Skeletal muscle satellite cell (primary cell): ENCODE measurements around the gene CCNG2.

ENCODE experiments used
- H3K27me3 ChIP-seq: 2 replicates; pipeline ENCODE4 v1.7.0; 2013; ENCODE audit warnings: low read length; ENCODE audit not compliant: control insufficient read depth, insufficient read depth
- H3K36me3 ChIP-seq: 2 replicates; pipeline ENCODE4 v1.7.0; 2013; ENCODE audit warnings: mild to moderate bottlenecking, control low read depth, low read length; ENCODE audit not compliant: insufficient read depth
- H3K4me1 ChIP-seq: 2 replicates; pipeline ENCODE4 v1.7.0; 2013; ENCODE audit warnings: low read length; ENCODE audit not compliant: control insufficient read depth, insufficient read depth
- H3K4me2 ChIP-seq: 2 replicates; pipeline ENCODE4 v1.7.0; 2013; ENCODE audit warnings: mild to moderate bottlenecking, low read length
- H3K4me3 ChIP-seq: 2 replicates; pipeline ENCODE4 v1.7.0; 2013; ENCODE audit warnings: low read length
- H3K9ac ChIP-seq: 2 replicates; pipeline ENCODE4 v1.7.0; 2013; ENCODE audit warnings: mild to moderate bottlenecking, low read depth, low read length, moderate library complexity
- H3K9me3 ChIP-seq: replicated peaks from 2 replicates; pipeline ENCODE4 v1.7.0; 2013; ENCODE audit warnings: mild to moderate bottlenecking, control low read depth, low read length

CCNG2 gene

GRCh38 chr4:77196866-77197265 is 39.9 kb downstream of the CCNG2 start:
- Histone ChIP-seq H3K4me1 (peaks cover 6% of the 10 kb centered on the region), H3K9ac (no peak overlapping the region), H3K9me3 (no peaks in the 10 kb centered on the region), H3K4me3 (no peak overlapping the region), H3K36me3 (no peaks in the 10 kb centered on the region), H3K27me3 (peaks cover 7% of the 10 kb centered on the region), H3K4me2 (no peak overlapping the region)

DNA sequence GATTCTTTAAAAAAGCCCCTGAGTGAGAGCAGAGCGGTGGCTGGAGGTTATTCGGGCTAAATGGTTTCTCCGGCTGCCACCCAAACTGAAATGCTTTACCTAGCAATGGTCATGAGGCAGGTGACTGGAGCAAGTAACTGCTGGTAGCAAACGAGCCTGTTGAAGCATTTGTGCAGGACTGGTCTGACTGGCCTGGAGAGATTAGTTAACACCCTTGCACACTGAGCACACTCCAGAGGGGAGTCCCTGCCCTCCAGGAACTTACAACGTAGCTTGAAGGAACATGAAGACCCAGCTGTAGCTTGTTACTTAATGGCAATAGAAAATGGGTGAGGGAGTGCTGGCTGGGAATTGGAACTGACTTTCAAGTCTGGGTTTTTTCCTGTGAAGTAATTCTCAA is 40.4 kb downstream of the CCNG2 start:
- no peak overlapping the region for H3K4me2 ChIP-seq
- no peaks in the 10 kb centered on the region for H3K36me3 ChIP-seq
- peaks cover 7% of the 10 kb centered on the region for H3K27me3 ChIP-seq
- no peak overlapping the region for H3K9ac ChIP-seq
- no peaks in the 10 kb centered on the region for H3K9me3 ChIP-seq
- H3K4me3 ChIP-seq: no peak overlapping the region
- H3K4me1 ChIP-seq: peaks cover 8% of the 10 kb centered on the region

DNA sequence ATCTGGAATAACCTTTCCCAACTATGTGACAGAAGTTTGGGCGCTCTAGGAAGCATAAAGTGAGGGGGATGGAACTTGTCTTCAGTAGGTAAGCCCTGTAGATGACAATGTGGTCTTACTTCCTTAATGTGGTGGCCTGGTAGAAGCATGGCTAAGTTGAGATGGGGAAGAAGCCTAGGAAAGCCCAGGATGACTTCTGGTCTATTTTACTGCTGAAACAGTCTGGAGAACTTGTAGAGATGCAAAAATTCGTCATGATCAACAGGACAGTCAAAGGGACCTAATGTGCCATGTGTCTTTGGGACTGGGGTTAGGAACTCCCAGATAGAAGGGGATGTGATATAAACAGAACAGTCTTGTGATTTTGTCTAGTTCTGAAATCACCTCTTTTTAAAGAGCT is 40.8 kb downstream of the CCNG2 start:
- Histone ChIP-seq H3K27me3 (peaks cover 7% of the 10 kb centered on the region), H3K4me2 (no peak overlapping the region), H3K9ac (no peak overlapping the region), H3K36me3 (no peaks in the 10 kb centered on the region), H3K4me3 (no peak overlapping the region), H3K4me1 (peaks cover 12% of the 10 kb centered on the region), H3K9me3 (no peaks in the 10 kb centered on the region)

GRCh38 chr4:77199276-77199675 is 42.3 kb downstream of the CCNG2 start:
- Histone ChIP-seq H3K4me3 (no peak overlapping the region), H3K36me3 (no peaks in the 10 kb centered on the region), H3K4me1 (peaks cover 19% of the 10 kb centered on the region), H3K4me2 (no peak overlapping the region), H3K9ac (no peak overlapping the region), H3K9me3 (no peaks in the 10 kb centered on the region), H3K27me3 (peaks cover 7% of the 10 kb centered on the region)

GRCh38 chr4:77199701-77200100 is 42.7 kb downstream of the CCNG2 start:
- no peak overlapping the region for H3K4me3 ChIP-seq
- H3K27me3 ChIP-seq: peaks cover 6% of the 10 kb centered on the region
- H3K4me2 ChIP-seq: no peak overlapping the region
- H3K36me3 ChIP-seq: no peaks in the 10 kb centered on the region
- no peaks in the 10 kb centered on the region for H3K9me3 ChIP-seq
- peaks cover 19% of the 10 kb centered on the region for H3K4me1 ChIP-seq
- H3K9ac ChIP-seq: no peak overlapping the region

GRCh38 chr4:77201343-77201742 is 44.3 kb downstream of the CCNG2 start:
- Histone ChIP-seq H3K27me3 (peaks cover 6% of the 10 kb centered on the region), H3K9ac (no peak overlapping the region), H3K36me3 (no peaks in the 10 kb centered on the region), H3K4me1 (peaks cover 19% of the 10 kb centered on the region), H3K4me2 (no peak overlapping the region), H3K9me3 (no peaks in the 10 kb centered on the region), H3K4me3 (no peak overlapping the region)

DNA sequence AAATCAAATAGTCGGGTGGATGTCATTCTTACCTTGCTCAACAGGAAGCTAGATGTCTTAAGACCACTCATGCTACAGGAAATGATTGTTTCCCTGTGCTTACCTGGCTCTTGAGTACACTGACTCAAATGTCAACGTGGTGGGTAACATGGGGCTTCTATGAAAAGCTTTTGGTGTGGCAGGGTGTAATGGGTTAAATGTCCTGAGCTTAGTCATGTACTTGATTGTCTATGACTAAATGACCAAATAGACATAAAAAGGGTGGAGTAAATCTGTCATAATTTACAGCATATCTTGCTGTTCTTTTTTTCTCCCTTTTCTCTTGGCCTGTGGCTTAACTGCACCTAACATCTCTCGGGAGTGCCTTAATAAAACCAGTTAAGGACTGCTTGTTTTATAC is 44.9 kb downstream of the CCNG2 start:
- Histone ChIP-seq H3K4me2 (no peak overlapping the region), H3K9ac (no peak overlapping the region), H3K4me3 (no peak overlapping the region), H3K36me3 (no peaks in the 10 kb centered on the region), H3K9me3 (no peaks in the 10 kb centered on the region), H3K4me1 (peaks cover 19% of the 10 kb centered on the region), H3K27me3 (peaks cover 9% of the 10 kb centered on the region)

- Histone ChIP-seq H3K9me3 (no peaks in the 10 kb centered on the region), H3K9ac (no peak overlapping the region), H3K4me1 (peaks cover 19% of the 10 kb centered on the region), H3K4me3 (no peak overlapping the region), H3K36me3 (no peaks in the 10 kb centered on the region), H3K27me3 (peaks cover 15% of the 10 kb centered on the region), H3K4me2 (no peak overlapping the region)
These were observed 45.5 kb downstream of the CCNG2 start for GRCh38 chr4:77202491-77202890.

DNA sequence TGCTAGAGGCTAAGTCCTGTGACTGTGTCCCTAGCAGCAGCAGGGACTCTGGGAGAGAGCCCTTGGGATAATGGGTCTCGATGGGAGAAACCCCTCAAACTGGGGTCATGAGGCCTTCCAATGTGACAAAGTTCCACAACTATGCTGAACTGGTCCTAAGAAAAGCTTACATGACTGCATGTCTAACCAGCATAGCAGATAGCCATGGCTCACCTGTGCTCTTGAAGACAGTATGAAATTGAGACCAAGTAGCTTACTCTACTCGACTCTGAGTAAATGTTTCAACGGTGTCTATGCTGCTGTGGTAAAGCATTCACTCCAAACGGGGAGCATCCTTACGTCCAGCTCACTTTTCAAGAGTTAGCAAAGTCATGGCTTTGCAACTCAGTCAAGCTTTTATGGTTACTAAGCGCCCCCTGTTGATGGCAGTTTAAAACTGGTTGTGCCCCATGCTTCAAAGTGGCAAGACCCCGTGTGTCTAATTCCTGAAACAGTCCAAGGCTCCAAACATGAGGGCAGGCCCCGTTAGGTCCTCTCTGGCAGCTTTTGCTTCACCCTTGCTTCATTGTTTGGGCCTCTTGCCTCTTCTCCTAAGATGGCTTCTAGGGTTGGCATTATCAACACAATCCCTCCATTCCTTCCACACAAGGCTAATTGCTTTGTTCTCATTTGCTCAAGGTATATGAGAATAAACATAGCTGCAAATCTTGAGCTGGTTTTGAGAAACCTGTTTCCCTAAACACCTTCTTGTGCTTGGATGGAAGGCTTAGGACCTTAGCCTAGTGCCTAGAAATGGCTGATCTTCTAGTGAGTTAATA is 46.6 kb downstream of the CCNG2 start:
- H3K4me2 ChIP-seq: no peak overlapping the region
- H3K9ac ChIP-seq: no peak overlapping the region
- H3K4me3 ChIP-seq: no peak overlapping the region
- H3K36me3 ChIP-seq: no peaks in the 10 kb centered on the region
- peaks cover 19% of the 10 kb centered on the region for H3K4me1 ChIP-seq
- no peaks in the 10 kb centered on the region for H3K9me3 ChIP-seq
- H3K27me3 ChIP-seq: peaks cover 20% of the 10 kb centered on the region

- no peak overlapping the region for H3K9ac ChIP-seq
- H3K27me3 ChIP-seq: peaks cover 25% of the 10 kb centered on the region
- no peak overlapping the region for H3K4me3 ChIP-seq
- no peaks in the 10 kb centered on the region for H3K9me3 ChIP-seq
- peaks cover 19% of the 10 kb centered on the region for H3K4me1 ChIP-seq
- H3K36me3 ChIP-seq: no peaks in the 10 kb centered on the region
- H3K4me2 ChIP-seq: no peak overlapping the region
These were observed 47.6 kb downstream of the CCNG2 start for GRCh38 chr4:77204621-77205020.

DNA sequence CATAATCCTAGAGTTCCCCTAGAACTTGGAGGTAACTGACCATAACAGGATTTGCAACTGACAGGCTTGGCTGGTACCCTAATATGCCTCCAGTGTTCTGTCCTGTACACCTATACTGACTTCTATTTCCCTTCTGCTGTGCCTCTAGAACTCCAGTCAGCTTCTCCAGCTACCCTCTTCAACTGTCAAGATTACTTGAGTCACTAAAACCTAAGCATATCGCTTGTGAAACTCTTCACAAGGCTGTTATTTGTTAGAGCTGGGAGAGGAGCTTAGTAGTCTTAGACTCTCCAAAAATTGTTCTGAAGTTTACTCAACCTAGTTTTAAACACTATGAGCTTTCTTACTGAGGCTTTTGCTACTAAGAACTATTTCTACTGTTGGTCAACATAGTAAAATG is 52.0 kb downstream of the CCNG2 start:
- Histone ChIP-seq H3K4me1 (no peaks in the 10 kb centered on the region), H3K27me3 (peaks cover 47% of the 10 kb centered on the region), H3K4me3 (no peak overlapping the region), H3K4me2 (no peak overlapping the region), H3K9me3 (no peaks in the 10 kb centered on the region), H3K9ac (no peak overlapping the region), H3K36me3 (no peaks in the 10 kb centered on the region)

DNA sequence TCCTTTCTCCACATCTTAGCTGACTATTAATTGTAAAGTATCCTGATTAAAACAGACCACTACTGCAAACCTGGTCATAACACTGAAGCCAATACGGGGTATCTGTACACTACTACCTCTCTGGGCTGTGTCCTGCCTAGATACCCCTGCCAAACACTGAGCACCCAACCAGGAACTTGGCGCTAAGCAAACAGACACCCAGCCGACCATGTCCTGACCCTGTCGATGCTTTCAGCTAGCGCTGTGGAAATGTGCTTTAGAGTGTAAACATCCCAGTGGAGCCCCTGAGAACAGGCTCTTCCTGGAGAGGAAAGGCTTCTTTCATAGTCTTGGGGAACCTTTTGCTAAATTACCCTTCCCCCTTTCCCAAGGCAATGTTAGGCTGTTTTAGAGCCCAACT is 52.9 kb downstream of the CCNG2 start:
- no peaks in the 10 kb centered on the region for H3K36me3 ChIP-seq
- H3K9me3 ChIP-seq: no peaks in the 10 kb centered on the region

More for the DNA sequence above, 52.9 kb downstream of the CCNG2 start:
- H3K4me1 ChIP-seq: no peaks in the 10 kb centered on the region
- H3K4me3 ChIP-seq: no peak overlapping the region
- H3K27me3 ChIP-seq: peaks cover 49% of the 10 kb centered on the region
- H3K9ac ChIP-seq: no peak overlapping the region
- no peak overlapping the region for H3K4me2 ChIP-seq
